ENCODE measurements around the gene PRORP. TPM values are rescaled to one million over a fixed set of nuclear protein-coding genes. Genes with fewer than 3 reads are reported as not detected.
A peak's percentile ranks its signal among the peaks of the same experiment; 100 is the strongest.
"Not testable (repeated sequence)": the region's sequence is repeated elsewhere in the genome, so short reads cannot be mapped to it uniquely, and the experiment has no call there.

PRORP gene
- total RNA-seq (2014; rRNA removed; shearing (Covaris generic)), result 32.7 and 36.8 TPM in 2 replicates
- 17.3 and 17.9 TPM in 2 replicates for polyA plus RNA-seq (2015; cell fraction: cytosol; rRNA removed)
- polyA plus RNA-seq (2015; cell fraction: nucleus; rRNA removed), result 19.3 and 20.7 TPM in 2 replicates

DNA sequence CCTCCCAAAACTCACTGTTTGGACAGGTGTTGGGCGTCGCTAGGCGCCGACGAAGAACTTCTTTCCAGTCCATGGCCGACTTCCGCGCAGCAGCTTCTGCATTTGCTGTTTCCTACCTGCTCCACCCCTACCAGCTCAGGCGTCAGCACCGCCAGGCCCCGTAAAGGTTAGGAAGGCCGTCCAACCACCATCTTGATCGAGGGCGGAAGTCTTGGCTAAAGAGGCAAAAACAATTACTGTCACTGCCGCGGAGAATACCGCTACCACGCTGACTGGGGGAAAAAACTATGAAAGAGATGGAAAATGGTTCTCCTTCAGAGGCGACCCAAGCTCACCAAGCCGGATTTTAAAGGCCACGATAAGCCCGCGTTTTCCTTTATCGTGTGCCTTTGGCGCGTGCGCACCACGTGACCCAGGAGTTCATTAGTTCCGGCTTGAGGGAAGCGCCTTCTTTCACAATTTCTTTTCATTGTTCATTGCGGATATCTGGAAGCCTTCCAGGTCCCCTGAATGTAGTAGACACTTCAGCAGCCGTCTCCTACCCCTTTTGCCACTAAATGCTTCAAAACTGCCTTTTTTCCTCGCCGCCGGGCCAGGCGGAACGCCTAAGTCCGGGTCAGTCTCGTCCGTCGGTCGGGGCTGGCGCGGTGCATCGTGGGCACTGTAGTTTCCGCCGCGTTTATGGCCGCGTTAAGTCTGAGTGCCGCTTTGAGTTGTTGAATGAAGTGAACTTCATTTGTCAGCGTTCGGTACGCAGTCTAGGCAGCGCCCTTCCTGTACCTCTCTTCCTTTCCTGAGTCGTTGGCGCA, at the start of gene PRORP, which contains the start of gene PPP2R3C:
PRORP (plus strand) TSS at position 666 of the 809 bp plus-strand sequence. CDS start 694 bp downstream, outside the sequence.
PPP2R3C (minus strand) TSS at position 104 of the 809 bp plus-strand sequence; CDS start at position 73, 31 bp downstream.
- DNase-seq (ENCODE audit: low read depth, low spot score), result peak; percentile 89
- in situ Hi-C loops (cut with HindIII; ENCODE audit: low pct_unique_long_range_greater_than_20kb, low sequenced_read_pairs), result no loop called here

DNA sequence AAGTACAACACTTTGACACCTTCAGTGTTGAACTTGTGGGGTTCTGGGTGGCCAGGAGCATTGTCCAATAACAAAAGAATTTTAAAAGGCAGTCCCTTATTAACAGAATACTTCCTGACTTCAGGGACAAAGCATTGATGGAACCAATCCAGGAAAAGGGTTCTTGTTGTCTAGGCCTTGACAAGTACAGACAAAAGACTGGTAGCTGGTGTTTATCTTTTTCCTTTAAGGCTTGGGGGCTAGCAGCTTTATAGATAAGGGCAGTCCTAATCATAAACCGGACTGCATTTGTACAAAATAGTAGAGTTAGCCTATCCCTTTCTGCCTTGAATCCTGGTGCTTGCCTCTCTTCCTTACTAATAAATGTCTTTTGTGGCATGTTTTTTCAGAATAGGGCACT, 48.9 kb upstream of the PRORP start:
- in situ Hi-C loops (cut with HindIII; ENCODE audit: low pct_unique_long_range_greater_than_20kb, low sequenced_read_pairs), result no loop called here
- DNase-seq (ENCODE audit: low read depth, low spot score), result no peak

DNA sequence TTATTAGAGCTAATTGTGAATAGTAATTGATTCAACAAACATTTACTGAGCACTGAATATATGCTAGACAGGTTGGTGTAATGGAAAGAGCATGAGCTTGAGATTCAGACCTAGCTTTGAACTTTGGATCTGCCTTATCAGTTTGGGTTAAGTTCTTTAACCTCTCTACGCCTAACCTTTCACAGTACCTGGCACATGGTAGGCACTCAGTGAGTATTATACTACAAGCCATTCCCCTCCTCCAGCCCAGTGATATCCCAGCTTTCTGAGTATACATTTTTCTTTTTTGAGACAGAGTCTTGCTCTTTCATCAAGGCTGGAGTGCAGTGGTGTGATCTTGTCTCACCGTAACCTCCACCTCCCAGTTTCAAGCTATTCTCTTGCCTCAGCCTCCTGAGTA, 44.3 kb upstream of the PRORP start:
- no peak for DNase-seq (ENCODE audit: low read depth, low spot score)
- in situ Hi-C loops (cut with HindIII; ENCODE audit: low pct_unique_long_range_greater_than_20kb, low sequenced_read_pairs), result no loop called here

DNA sequence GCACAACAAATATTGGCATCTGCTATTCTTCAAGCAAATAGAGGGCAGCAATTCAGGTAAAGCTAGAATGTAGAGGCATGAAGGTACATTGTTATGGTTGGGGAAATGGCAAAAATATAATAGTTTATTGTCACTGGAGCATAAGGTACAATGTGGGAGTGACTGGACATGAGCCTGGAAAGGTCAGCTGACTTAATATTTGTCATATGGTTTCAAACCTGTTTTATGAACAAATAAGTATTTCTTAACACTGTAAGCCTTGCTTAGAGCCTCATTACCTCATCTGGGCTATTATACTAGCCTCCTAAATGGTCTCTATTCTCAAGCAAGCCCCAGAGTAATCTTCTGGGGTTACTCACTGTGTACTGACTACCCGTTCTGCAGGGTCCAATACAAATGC, 42.6 kb upstream of the PRORP start:
- in situ Hi-C loops (cut with HindIII; ENCODE audit: low pct_unique_long_range_greater_than_20kb, low sequenced_read_pairs), result no loop called here

DNA sequence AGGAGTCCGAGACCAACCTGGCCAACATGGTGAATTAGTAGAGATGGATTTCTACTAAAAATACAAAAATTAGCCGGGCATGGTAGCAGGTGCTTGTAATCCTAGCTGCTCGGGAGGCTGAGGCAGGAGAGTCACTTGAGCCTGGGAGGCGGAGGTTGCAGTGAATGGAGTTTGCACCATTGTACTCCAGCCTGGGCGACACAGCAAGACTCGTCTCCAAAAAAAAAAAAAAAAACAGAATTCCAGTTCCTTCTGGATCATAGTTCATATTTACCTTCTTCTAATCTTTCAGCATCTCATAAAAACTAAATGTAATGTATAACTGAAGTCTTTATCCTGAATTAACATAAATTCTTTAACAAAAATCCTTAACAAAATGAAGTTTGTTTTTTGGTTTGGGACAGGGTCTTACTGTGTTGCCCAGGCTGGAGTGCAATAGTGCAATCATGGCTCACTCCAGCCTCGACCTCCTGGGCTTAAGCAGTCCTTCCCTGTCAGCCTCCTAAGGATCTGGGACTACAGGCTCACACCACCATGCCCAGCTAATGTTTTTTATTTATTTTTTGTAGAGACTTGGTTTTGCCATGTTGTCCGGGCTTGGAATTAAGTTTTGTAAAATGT, 38.7 kb upstream of the PRORP start:
- in situ Hi-C loops (cut with HindIII; ENCODE audit: low pct_unique_long_range_greater_than_20kb, low sequenced_read_pairs), result no loop called here
- no peak for DNase-seq (ENCODE audit: low read depth, low spot score)

More for the DNA sequence above, 42.6 kb upstream of the PRORP start:
- DNase-seq (ENCODE audit: low read depth, low spot score), result no peak

DNA sequence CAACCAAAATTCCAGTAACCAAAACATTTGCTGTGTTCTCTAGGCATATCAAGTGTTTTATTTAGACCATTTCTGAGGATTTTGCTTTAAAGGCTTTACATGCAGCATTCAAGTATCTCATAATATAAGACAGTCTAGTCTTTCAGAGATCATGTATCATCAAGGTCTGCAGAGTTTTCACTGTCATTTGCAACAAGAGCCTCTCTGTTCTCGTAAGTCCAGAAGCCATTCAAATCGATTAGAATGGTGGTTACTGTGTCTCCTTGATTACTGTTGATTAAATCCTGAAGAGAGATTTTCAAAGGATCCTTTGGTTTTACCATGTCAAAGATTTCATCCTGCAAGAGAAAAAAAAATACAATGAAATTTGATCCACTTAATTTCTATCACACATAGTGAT, 36.9 kb upstream of the PRORP start:
- DNase-seq (ENCODE audit: low read depth, low spot score), result peak; percentile 78
- in situ Hi-C loops (cut with HindIII; ENCODE audit: low pct_unique_long_range_greater_than_20kb, low sequenced_read_pairs), result no loop called here

DNA sequence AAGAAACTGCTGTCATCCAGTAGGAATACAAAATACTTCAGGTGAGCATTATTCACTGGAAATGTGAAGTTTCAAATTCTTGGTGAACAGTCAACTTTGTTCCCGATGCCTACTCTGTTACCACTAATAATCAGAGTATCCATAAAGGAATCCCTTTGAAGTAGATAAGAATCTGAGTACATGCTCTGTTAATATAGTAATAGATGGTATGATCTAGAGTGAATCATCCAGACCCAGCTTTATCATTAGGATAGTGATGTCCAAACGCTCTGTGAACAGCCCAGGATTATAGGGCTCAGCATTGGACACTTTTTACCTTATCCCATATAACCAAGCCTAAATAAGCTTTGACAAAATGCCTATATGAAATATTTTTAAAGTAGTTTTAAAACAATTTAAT, 33.8 kb upstream of the PRORP start:
- DNase-seq (ENCODE audit: low read depth, low spot score), result no peak
- in situ Hi-C loops (cut with HindIII; ENCODE audit: low pct_unique_long_range_greater_than_20kb, low sequenced_read_pairs), result no loop called here

DNA sequence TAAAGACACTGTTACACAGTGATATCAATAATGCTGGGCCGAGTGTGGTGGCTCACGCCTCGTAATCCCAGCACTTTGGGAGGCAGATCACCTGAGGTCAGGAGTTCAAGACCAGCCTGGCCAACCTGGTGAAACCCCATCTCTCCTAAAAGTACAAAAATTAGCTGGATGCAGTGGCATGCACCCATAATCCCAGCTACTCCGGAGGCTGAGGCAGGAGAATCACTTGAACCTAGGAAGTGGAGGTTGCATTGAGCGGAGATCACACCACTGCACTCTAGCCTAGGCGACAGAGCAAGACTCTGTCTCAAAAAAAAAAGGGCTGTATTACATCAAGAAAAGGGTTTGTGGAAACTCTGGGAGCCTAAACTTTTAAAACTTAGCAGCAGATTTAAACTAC, 27.7 kb upstream of the PRORP start:
- in situ Hi-C loops (cut with HindIII; ENCODE audit: low pct_unique_long_range_greater_than_20kb, low sequenced_read_pairs); DNase-seq (ENCODE audit: low read depth, low spot score): not testable (repeated sequence)

DNA sequence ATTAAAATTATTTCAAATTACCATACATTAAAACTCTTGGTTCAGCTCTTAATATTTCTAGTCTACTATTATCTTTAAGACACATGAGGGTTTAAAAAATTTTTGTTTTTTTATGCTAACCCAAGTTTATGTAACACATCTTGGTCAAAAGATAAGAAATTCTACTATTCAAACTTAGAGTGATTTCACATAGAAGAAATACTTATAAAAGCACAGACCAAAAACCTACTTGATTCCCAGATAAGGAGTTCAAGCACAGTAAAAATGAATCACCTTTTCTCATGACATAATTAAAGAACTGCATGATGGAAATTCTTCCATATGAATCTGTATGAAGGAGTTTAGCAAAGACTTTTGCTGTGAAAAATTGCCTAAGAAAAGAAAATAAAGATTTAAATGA, 14.5 kb upstream of the PRORP start:
- in situ Hi-C loops (cut with HindIII; ENCODE audit: low pct_unique_long_range_greater_than_20kb, low sequenced_read_pairs), result no loop called here
- no peak for DNase-seq (ENCODE audit: low read depth, low spot score)

DNA sequence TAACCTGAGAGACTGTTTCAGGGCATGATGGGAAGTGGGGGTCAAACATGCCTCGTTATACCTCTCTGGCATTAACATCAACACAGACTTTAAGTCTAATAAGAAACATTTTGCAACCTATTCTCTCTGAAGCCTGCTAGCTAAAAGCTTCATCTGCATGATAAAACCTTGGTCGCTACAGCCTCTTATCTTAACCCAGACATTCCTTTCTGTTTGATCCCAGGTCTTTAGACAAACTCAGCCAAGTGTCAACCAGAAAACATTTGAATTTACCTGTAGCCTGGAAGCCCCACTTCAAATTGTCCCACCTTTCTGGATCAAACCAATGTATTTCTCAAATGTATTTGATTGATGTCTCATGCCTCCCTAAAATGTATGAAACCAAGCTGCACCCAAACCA, 9.7 kb upstream of the PRORP start:
- in situ Hi-C loops (cut with HindIII; ENCODE audit: low pct_unique_long_range_greater_than_20kb, low sequenced_read_pairs), result no loop called here
- no peak for DNase-seq (ENCODE audit: low read depth, low spot score)

DNA sequence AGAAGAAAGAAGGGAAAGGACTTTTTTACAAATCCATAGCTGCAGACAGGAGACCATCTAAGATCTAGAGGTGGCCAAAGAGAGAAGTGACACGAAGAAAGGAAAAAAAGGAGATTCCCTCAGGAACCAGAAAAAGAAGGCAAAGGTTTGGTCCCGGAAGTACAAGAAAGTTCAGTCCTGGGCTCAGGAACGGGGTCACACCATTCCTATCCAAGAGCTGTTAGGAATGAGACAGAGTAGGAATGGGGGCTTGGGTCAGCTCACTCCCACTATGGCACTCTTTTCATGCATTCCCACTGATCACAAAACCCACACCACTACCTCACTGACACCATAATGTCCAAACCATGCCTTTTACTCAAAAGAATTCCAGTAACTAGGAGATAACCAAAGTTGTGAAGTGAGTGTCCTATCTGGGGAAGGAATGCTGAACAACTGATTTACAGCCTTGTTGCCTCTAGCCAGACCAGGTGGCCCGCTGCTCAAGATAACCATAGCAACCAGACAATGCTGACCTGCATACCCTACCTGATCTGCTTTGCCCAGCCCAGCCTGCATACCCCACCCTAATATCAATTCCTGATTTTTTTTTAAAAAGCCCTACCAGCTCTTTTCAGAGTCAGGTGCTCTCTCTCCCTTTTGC, 8.9 kb upstream of the PRORP start:
- no peak for DNase-seq (ENCODE audit: low read depth, low spot score)
- in situ Hi-C loops (cut with HindIII; ENCODE audit: low pct_unique_long_range_greater_than_20kb, low sequenced_read_pairs), result no loop called here

DNA sequence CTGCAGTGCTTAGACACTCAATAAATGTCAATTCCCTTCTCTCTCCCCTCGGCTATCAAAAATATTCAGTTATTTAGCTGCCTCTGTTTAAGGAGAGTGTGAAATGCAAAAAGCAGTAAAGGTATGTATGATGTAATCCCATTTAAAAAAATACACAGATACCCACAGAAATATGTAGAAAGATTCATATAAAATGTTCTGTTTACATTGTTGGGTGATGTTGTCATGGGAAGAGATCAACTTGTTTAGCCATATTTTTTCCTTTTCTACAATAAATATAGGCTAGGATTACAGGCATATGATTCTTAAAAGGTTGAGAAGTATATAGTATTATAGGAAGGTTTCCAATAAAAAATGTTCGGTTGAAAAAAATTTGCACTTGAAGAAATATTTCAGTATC, 8.3 kb upstream of the PRORP start:
- DNase-seq (ENCODE audit: low read depth, low spot score), result no peak
- in situ Hi-C loops (cut with HindIII; ENCODE audit: low pct_unique_long_range_greater_than_20kb, low sequenced_read_pairs), result no loop called here

DNA sequence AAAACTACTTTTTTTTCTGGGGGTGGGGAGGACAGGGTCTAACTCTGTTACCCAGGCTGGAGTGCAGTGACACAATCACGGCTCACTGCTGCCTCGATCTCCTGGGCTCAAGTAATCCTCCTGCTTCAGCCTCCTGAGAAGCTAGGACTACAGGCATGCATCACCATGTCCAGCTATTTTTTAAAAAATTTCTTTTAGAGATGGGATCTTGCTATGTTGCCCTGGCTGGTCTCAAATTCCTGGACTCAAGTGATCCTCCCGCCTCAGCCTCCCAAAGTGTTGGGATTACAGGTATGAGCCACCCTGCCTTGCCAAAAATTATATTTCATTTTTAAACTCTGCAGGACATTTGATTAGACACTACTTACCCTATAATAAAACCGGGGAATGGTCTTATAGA, 6.1 kb upstream of the PRORP start:
- in situ Hi-C loops (cut with HindIII; ENCODE audit: low pct_unique_long_range_greater_than_20kb, low sequenced_read_pairs), result no loop called here
- no peak for DNase-seq (ENCODE audit: low read depth, low spot score)

DNA sequence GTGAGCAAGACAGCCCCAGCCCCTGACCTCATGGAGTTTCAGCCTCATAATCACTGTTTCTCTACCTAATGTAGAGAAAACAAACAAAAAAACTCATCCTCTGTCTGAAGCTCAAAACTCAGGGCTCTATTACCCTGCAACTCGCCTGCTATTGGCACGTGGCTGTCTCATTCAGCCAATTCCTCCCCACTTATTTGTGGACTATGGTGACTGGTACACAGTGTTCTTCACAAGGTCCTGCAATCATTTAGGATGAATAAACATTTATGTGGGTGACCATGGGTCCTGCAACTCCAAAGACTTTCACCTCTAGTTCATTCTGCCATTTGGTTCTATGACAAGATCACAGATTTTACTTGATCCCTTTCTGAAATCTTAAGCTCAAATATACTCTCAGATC, 5.2 kb upstream of the PRORP start:
- no peak for DNase-seq (ENCODE audit: low read depth, low spot score)

DNA sequence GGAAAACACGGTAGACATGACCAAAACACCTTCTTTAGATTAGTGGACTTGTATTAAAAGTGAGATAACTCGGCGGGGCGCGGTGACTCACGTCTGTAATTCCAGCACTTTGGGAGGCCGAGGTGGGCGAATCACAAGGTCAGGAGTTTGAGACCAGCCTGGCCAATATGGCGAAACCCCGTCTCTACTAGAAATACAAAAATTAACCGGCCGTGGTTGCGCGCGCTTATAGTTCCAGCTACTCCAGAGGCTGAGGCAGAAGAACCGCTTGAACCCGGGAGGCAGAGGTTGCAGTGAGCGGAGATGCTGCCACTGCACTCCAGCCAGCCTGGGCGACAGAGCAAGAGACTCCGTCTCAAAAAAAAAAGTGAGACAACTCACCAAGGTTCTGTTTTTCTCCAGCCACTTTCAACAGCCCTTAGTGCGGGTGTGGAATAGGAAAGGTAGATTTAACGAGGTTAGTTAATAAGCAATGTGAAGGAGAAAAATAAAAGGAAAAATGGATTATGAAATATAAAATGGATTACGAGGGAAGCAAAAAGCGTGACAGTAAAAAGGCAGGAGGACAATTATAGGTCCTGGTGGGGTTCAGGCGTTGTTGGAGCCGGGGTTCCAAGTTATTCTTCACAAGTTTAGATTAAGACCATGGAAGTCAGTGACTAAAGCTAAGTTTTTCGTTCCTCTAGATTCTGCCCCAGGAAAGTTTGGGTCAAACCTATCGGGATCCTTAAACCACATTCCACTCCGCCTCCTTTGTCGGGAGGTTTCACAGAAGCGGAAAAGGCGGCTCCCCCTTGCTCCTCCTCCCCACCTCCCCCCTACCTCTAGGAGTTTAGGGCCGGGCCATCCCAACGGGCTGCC, 1.1 kb upstream of the PRORP start:
- in situ Hi-C loops (cut with HindIII; ENCODE audit: low pct_unique_long_range_greater_than_20kb, low sequenced_read_pairs), result no loop called here
- no peak for DNase-seq (ENCODE audit: low read depth, low spot score)

More for the DNA sequence above, 5.2 kb upstream of the PRORP start:
- in situ Hi-C loops (cut with HindIII; ENCODE audit: low pct_unique_long_range_greater_than_20kb, low sequenced_read_pairs), result no loop called here

DNA sequence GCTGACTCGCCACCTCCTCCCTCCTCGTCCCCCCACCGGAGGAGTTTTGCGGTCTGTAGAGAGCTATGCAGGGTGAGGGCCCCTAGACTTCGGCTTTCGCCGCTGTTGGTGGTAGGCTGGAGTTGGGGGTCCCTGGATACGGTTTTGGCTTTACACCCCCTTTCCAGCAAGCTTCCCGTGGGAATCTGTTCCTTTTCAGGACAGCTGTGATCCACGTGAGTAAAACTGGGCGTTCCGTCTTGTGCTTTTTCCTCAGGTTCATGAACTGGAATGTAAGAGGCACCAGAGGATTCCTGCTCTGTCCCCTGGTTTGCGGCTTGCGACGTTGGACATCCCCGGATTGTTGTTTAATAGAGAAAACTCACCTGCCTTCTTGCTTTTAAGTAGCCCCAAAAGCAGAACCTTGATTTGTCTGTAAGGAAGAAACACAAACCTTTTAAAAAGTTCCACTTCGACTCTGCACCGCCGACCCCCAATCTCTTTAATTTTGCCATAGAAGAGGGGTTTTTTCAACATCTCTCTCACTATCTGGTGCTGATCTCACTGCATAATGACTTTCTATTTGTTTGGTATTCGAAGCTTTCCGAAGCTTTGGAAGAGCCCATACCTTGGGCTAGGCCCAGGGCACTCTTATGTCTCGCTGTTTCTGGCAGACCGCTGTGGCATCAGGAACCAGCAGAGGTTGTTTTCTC, 490 bp downstream of the PRORP start:
- in situ Hi-C loops (cut with HindIII; ENCODE audit: low pct_unique_long_range_greater_than_20kb, low sequenced_read_pairs), result no loop called here
- DNase-seq (ENCODE audit: low read depth, low spot score), result peak; percentile 28

DNA sequence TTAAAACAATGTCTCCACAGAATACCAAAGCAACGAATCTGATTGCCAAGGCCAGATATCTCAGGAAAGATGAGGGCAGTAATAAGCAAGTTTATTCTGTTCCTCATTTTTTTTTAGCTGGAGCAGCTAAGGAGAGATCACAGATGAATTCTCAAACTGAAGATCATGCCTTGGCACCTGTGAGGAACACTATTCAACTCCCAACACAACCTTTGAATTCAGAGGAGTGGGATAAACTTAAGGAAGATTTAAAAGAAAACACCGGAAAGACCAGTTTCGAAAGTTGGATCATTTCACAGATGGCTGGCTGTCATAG, 994 bp downstream of the PRORP start:
- in situ Hi-C loops (cut with HindIII; ENCODE audit: low pct_unique_long_range_greater_than_20kb, low sequenced_read_pairs), result no loop called here
- no peak for DNase-seq (ENCODE audit: low read depth, low spot score)
